H9 (cell line): ENCODE results near the gene PTP4A2. TPM values are rescaled to one million over a fixed set of nuclear protein-coding genes. Genes with fewer than 3 reads are reported as not detected.
"Not testable (repeated sequence)": the region's sequence is repeated elsewhere in the genome, so short reads cannot be mapped to it uniquely, and the experiment has no call there.

Experiments
- DNase-seq: peaks from one replicate; pipeline ENCODE4 v3.0.0-alpha.2; 2017
- H2AFZ ChIP-seq: one replicate; pipeline ENCODE4 v1.6.1; 2013; ENCODE audit warnings: mild to moderate bottlenecking, low read length, control low read depth, moderate library complexity
- H2AK5ac ChIP-seq: 2 replicates; pipeline ENCODE4 v1.6.1; 2013; ENCODE audit warnings: low read length, control low read depth, mixed read lengths; ENCODE audit not compliant: insufficient read length
- H2BK120ac ChIP-seq: one replicate; pipeline ENCODE4 v1.6.1; 2013; ENCODE audit warnings: low read depth, mild to moderate bottlenecking, low read length, control low read depth, inconsistent platforms; ENCODE audit not compliant: poor library complexity, severe bottlenecking
- H2BK12ac ChIP-seq: 2 replicates; pipeline ENCODE4 v1.6.1; 2013; ENCODE audit warnings: low read length, control low read depth, mixed read lengths, low read depth; ENCODE audit not compliant: insufficient read length
- H2BK15ac ChIP-seq: 2 replicates; pipeline ENCODE4 v1.6.1; 2013; ENCODE audit warnings: low read depth, low read length, control low read depth
- H2BK20ac ChIP-seq: one replicate; pipeline ENCODE4 v1.6.1; 2013; ENCODE audit warnings: low read depth, mild to moderate bottlenecking, low read length, control low read depth, inconsistent platforms; ENCODE audit not compliant: poor library complexity, severe bottlenecking
- H2BK5ac ChIP-seq: 2 replicates; pipeline ENCODE4 v1.6.1; 2013; ENCODE audit warnings: low read length, control low read depth, mixed read lengths; ENCODE audit not compliant: insufficient read length
- H3K14ac ChIP-seq: 2 replicates; pipeline ENCODE4 v1.6.1; 2013; ENCODE audit warnings: low read length, control low read depth; ENCODE audit not compliant: insufficient read depth
- H3K18ac ChIP-seq: 2 replicates; pipeline ENCODE4 v1.6.1; 2013; ENCODE audit warnings: low read depth, mild to moderate bottlenecking, mixed read lengths, low read length, control low read depth; ENCODE audit not compliant: insufficient read length
- H3K23ac ChIP-seq: 2 replicates; pipeline ENCODE4 v1.6.1; 2013; ENCODE audit warnings: low read length, control low read depth, mixed read lengths, low read depth; ENCODE audit not compliant: insufficient read length
- H3K23me2 ChIP-seq: 2 replicates; pipeline ENCODE4 v1.6.1; 2013; ENCODE audit warnings: low read depth, mild to moderate bottlenecking, mixed read lengths, low read length, control low read depth; ENCODE audit not compliant: insufficient read length, poor library complexity, severe bottlenecking
- H3K27ac ChIP-seq: 2 replicates; pipeline ENCODE4 v1.5.1; 2013; ENCODE audit warnings: low read length, control low read depth, mixed read lengths, low read depth; ENCODE audit not compliant: insufficient read length
- H3K27me3 ChIP-seq: 2 replicates; pipeline ENCODE4 v1.6.1; 2013; ENCODE audit warnings: low read length, control low read depth, inconsistent platforms; ENCODE audit not compliant: insufficient read depth
- H3K4ac ChIP-seq: 2 replicates; pipeline ENCODE4 v1.6.1; 2013; ENCODE audit warnings: low read depth, mild to moderate bottlenecking, control low read depth, inconsistent platforms, low read length, moderate library complexity
- H3K4me1 ChIP-seq: 2 replicates; pipeline ENCODE4 v1.6.1; 2013; ENCODE audit warnings: low read length, control low read depth, inconsistent platforms; ENCODE audit not compliant: insufficient read depth
- H3K4me2 ChIP-seq: 2 replicates; pipeline ENCODE4 v1.6.1; 2013; ENCODE audit warnings: low read length, control low read depth, mixed read lengths; ENCODE audit not compliant: insufficient read length, insufficient read depth
- H3K56ac ChIP-seq: 2 replicates; pipeline ENCODE4 v1.6.1; 2013; ENCODE audit warnings: low read depth, mild to moderate bottlenecking, mixed read lengths, low read length, control low read depth; ENCODE audit not compliant: insufficient read length
- H3K79me1 ChIP-seq: 2 replicates; pipeline ENCODE4 v1.6.1; 2013; ENCODE audit warnings: low read depth, mild to moderate bottlenecking, moderate library complexity, low read length, control low read depth, inconsistent platforms; ENCODE audit not compliant: insufficient read depth, poor library complexity, severe bottlenecking
- H3K79me2 ChIP-seq: 2 replicates; pipeline ENCODE4 v1.6.1; 2013; ENCODE audit warnings: low read length, control low read depth, inconsistent platforms; ENCODE audit not compliant: insufficient read depth
- H3K9ac ChIP-seq: 2 replicates; pipeline ENCODE4 v1.6.1; 2013; ENCODE audit warnings: low read length, control low read depth, mixed read lengths; ENCODE audit not compliant: insufficient read length; ENCODE audit errors: extremely low read depth
- H3K9me3 ChIP-seq: one replicate; pipeline ENCODE4 v1.6.1; 2013; ENCODE audit warnings: low read depth, low read length, inconsistent platforms; ENCODE audit not compliant: control insufficient read depth
- H3T11ph ChIP-seq: one replicate; pipeline ENCODE4 v1.6.1; 2013; ENCODE audit warnings: mild to moderate bottlenecking, low read length, control low read depth, inconsistent platforms
- H4K20me1 ChIP-seq: one replicate; pipeline ENCODE4 v1.6.1; 2013; ENCODE audit not compliant: control insufficient read depth, insufficient read length, insufficient read depth
- H4K5ac ChIP-seq: 2 replicates; pipeline ENCODE4 v1.6.1; 2013; ENCODE audit warnings: low read depth, mild to moderate bottlenecking, mixed read lengths, low read length, control low read depth; ENCODE audit not compliant: insufficient read length
- H4K8ac ChIP-seq: replicated peaks from 2 replicates; pipeline ENCODE4 v1.6.1; 2013; ENCODE audit warnings: low read length, control low read depth, mixed read lengths, low read depth; ENCODE audit not compliant: insufficient read length
- H4K91ac ChIP-seq: 2 replicates; pipeline ENCODE4 v1.6.1; 2013; ENCODE audit warnings: low read depth, mild to moderate bottlenecking, moderate library complexity, mixed read lengths, low read length, control low read depth; ENCODE audit not compliant: insufficient read length
- H3K27ac Mint-ChIP-seq, 3 experiments: 2 replicates in 2 of 3; 3 replicates in 1 of 3; pipeline ENCODE4 v1.8.0; 2020 to 2021; ENCODE audit warnings: mixed read lengths in 3 of 3, mild to moderate bottlenecking in 1 of 3, moderate library complexity in 1 of 3
- H3K27me3 Mint-ChIP-seq: 2 replicates; pipeline ENCODE4 v1.8.0; 2021; ENCODE audit warnings: low read depth, mild to moderate bottlenecking, moderate library complexity, mixed read lengths
- H3K36me3 Mint-ChIP-seq, 3 experiments: 2 replicates in 2 of 3; 3 replicates in 1 of 3; pipeline ENCODE4 v1.8.0; 2020 to 2021; ENCODE audit warnings: low read depth in 3 of 3, mixed read lengths in 3 of 3; ENCODE audit not compliant: insufficient read depth in 1 of 3
- H3K4me1 Mint-ChIP-seq, 2 experiments: 2 replicates each; pipeline ENCODE4 v1.8.0; 2020; ENCODE audit warnings: mixed read lengths in 2 of 2
- H3K4me3 Mint-ChIP-seq, 2 experiments: 2 replicates in 1 of 2; 3 replicates in 1 of 2; pipeline ENCODE4 v1.8.0; 2020 to 2021; ENCODE audit warnings: mild to moderate bottlenecking in 2 of 2, mixed read lengths in 2 of 2, moderate library complexity in 1 of 2
- H3K9me3 Mint-ChIP-seq, 2 experiments: 2 replicates in 1 of 2; 3 replicates in 1 of 2; pipeline ENCODE4 v1.8.0; 2020; ENCODE audit warnings: mild to moderate bottlenecking in 2 of 2, mixed read lengths in 2 of 2, moderate library complexity in 1 of 2
- WGBS: extraction: QIAGEN DNeasy Blood & Tissue Kit; methylation state at CpG from one replicate; pipeline ENCODE4 v1.1.7; 2013; ENCODE audit warnings: missing lambda C conversion rate, low lambda C conversion rate, mixed read lengths; ENCODE audit not compliant: insufficient read length; ENCODE audit errors: extremely low coverage; 5-methylcytosine and 5-hydroxymethylcytosine counted together
- total RNA-seq: library from RNA; stranded (reverse); gene quantifications from 2 replicates; pipeline ENCODE4 v1.2.1, GENCODE V29; 2021
- TF ChIP-seq, protein P1 (sequence below): fragments of 200-600 bp; sonication (generic); conservative IDR thresholded peaks from 3 replicates; pipeline ENCODE4 v1.8.0; 2021; ENCODE audit warnings: antibody characterized with exemption, mild to moderate bottlenecking

Gene PTP4A2
- total RNA-seq, 1 experiment from 2014 or later = 192 TPM

DNA sequence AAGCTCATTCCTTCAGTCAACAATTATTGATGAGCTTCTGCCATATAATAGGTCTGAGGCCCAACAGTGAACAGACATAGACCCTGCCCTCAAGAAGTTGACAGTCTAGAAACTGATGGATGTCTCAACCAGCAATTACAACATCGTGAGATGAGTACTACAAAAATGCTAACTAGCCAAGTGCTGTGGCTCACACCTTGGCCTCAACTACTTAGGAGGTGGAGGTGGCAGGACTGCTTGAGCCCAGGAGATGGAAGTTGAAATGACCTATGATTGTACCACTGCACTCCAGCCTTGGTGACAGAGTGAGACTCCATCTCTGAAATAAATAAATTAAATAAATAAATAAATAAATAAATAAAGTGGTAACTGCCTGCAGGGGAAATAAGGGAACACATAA lies 11.7 kb upstream of the PTP4A2 start:
- no peak overlapping the region for H4K5ac ChIP-seq
- Mint-ChIP-seq H3K27ac (no peak overlapping the region), H3K4me3 (no peak overlapping the region), H3K4me1 (peaks cover 20 to 27% of the 10 kb centered on the region in 2 experiments), H3K27me3 (no peaks in the 10 kb centered on the region; the same call in 1 of the 2 replicates), H3K9me3 (no peaks in the 10 kb centered on the region), H3K36me3 (no peaks in the 10 kb centered on the region)
- peaks cover 4% of the 10 kb centered on the region; the same call in 1 of the 2 replicates for H3K4me1 ChIP-seq
- H3K23me2 ChIP-seq = no peaks in the 10 kb centered on the region
- no peaks in the 10 kb centered on the region for H3K27me3 ChIP-seq
- no peaks in the 10 kb centered on the region for H3K79me1 ChIP-seq
- H3T11ph ChIP-seq = no peak overlapping the region
- no peaks in the 10 kb centered on the region for H3K9me3 ChIP-seq
- H3K79me2 ChIP-seq = no peaks in the 10 kb centered on the region
- H2BK12ac ChIP-seq = no peak overlapping the region
- no peak overlapping the region for H3K9ac ChIP-seq
- H2AK5ac ChIP-seq = no peak overlapping the region
- no peaks in the 10 kb centered on the region for H4K20me1 ChIP-seq
- no peak overlapping the region for H2BK120ac ChIP-seq
- no peak overlapping the region for H2BK15ac ChIP-seq
- H4K91ac ChIP-seq = no peak overlapping the region
- no peak overlapping the region for H3K27ac ChIP-seq
- H3K23ac ChIP-seq = no peak overlapping the region
- no peak overlapping the region for H2AFZ ChIP-seq
- H3K14ac ChIP-seq = no peak overlapping the region
- no peak overlapping the region for H4K8ac ChIP-seq
- H3K4me2 ChIP-seq = no peak overlapping the region
- no peak overlapping the region for H2BK20ac ChIP-seq
- TF ChIP-seq, protein P1, sequence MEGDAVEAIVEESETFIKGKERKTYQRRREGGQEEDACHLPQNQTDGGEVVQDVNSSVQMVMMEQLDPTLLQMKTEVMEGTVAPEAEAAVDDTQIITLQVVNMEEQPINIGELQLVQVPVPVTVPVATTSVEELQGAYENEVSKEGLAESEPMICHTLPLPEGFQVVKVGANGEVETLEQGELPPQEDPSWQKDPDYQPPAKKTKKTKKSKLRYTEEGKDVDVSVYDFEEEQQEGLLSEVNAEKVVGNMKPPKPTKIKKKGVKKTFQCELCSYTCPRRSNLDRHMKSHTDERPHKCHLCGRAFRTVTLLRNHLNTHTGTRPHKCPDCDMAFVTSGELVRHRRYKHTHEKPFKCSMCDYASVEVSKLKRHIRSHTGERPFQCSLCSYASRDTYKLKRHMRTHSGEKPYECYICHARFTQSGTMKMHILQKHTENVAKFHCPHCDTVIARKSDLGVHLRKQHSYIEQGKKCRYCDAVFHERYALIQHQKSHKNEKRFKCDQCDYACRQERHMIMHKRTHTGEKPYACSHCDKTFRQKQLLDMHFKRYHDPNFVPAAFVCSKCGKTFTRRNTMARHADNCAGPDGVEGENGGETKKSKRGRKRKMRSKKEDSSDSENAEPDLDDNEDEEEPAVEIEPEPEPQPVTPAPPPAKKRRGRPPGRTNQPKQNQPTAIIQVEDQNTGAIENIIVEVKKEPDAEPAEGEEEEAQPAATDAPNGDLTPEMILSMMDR = no peak
- no CpG with 5 or more reads among the region's 1 CpG for WGBS
- H3K18ac ChIP-seq = no peak overlapping the region
- no peak for DNase-seq
- no peak overlapping the region for H2BK5ac ChIP-seq
- H3K4ac ChIP-seq = no peak overlapping the region
- no peak overlapping the region for H3K56ac ChIP-seq

DNA sequence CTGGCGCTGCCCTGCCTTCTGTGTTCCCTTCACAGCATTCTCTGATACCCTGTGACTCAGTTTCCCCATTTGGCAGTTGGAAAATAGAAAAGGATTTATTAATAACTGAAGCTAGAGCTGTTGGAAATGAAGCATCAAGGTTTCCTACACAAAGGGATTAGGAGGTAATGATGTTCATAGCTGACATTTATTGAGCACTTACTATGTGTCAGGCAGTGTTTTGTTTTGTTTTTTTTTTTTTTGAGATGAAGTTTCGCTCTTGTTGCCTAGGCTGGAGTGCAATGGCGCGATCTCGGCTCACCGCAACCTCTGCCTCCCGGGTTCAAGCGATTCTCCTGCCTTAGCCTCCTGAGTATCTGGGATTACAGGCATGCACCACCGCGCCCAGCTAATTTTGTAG lies 7.5 kb upstream of the PTP4A2 start:
- H3K14ac ChIP-seq, H2AFZ ChIP-seq, H2BK12ac ChIP-seq, H3K79me1 ChIP-seq, H2AK5ac ChIP-seq, H3T11ph ChIP-seq, H3K4me3 Mint-ChIP-seq, H3K56ac ChIP-seq, H3K4me1 ChIP-seq, H3K79me2 ChIP-seq, H4K8ac ChIP-seq, H3K9ac ChIP-seq, H3K18ac ChIP-seq, H4K20me1 ChIP-seq, H3K23ac ChIP-seq, H3K36me3 Mint-ChIP-seq, DNase-seq, H3K9me3 Mint-ChIP-seq, H2BK20ac ChIP-seq, H3K27me3 ChIP-seq, H2BK15ac ChIP-seq, H3K23me2 ChIP-seq, H3K27ac ChIP-seq, H4K5ac ChIP-seq, H4K91ac ChIP-seq, H2BK120ac ChIP-seq, H2BK5ac ChIP-seq, H3K9me3 ChIP-seq, H3K4ac ChIP-seq, H3K27ac Mint-ChIP-seq, H3K27me3 Mint-ChIP-seq, H3K4me2 ChIP-seq: not testable (repeated sequence)
- WGBS = no CpG with 5 or more reads among the region's 10 CpGs
- H3K4me1 Mint-ChIP-seq = peaks cover 12 to 16% of the 10 kb centered on the region in 2 experiments
